PC-3 (cell line): ENCODE data around the gene GIPC2. TPM values are rescaled to one million over a fixed set of nuclear protein-coding genes. Genes with fewer than 3 reads are reported as not detected.

Experiments
- ATAC-seq: fragments of 200-7000 bp; cut with Tn5 transposase; 2 replicates; pipeline ENCODE4 v1.9.1; 2020; ENCODE audit warnings: mild to moderate bottlenecking, moderate library complexity
- BruUV-seq: library from RNA; stranded (reverse); fragments of 400-500 nt; replicated peaks from 2 replicates; lab custom pipeline; 2021; lab: Mats Ljungman, UMichigan
- CTCF ChIA-PET: fragments of 300-600 bp; sonication (Branson Sonifier 250); formaldehyde crosslinking; loops from one replicate; lab custom pipeline; 2022; ENCODE audit warnings: antibody characterized with exemption; lab: Charles Lee
- POLR2A ChIA-PET: fragments of 300-600 bp; sonication (Branson Sonifier 250); formaldehyde crosslinking; loops from one replicate; lab custom pipeline; 2022; ENCODE audit warnings: antibody characterized with exemption; ENCODE audit not compliant: unreplicated experiment; lab: Charles Lee
- DNase-seq: peaks from one replicate; pipeline ENCODE4 v3.0.0-alpha.2; 2015
- H2AFZ ChIP-seq: fragments of 300-600 bp; sonication (generic); 2 replicates; pipeline ENCODE4 v1.6.0; 2016; ENCODE audit warnings: antibody characterized with exemption, low read length
- H3F3A ChIP-seq: fragments of 300-600 bp; sonication (generic); one replicate; pipeline ENCODE4 v1.6.0; 2017; ENCODE audit warnings: antibody characterized with exemption, low read length, control low read depth, mild to moderate bottlenecking; ENCODE audit not compliant: unreplicated experiment
- H3K27ac ChIP-seq: fragments of 300-600 bp; sonication (generic); 2 replicates; pipeline ENCODE4 v1.5.1; 2016; ENCODE audit warnings: mild to moderate bottlenecking, low read length
- H3K27me3 ChIP-seq: fragments of 300-600 bp; sonication (generic); 2 replicates; pipeline ENCODE4 v1.6.1; 2016; ENCODE audit warnings: low read length, mixed read lengths
- H3K36me3 ChIP-seq: fragments of 300-600 bp; sonication (generic); 2 replicates; pipeline ENCODE4 v1.6.1; 2016; ENCODE audit warnings: low read depth, mixed run types, low read length, mixed read lengths
- H3K4me1 ChIP-seq: fragments of 300-600 bp; sonication (generic); 2 replicates; pipeline ENCODE4 v1.5.1; 2016; ENCODE audit warnings: low read length; ENCODE audit not compliant: insufficient read depth
- H3K4me2 ChIP-seq: fragments of 300-600 bp; sonication (generic); 2 replicates; pipeline ENCODE4 v1.6.0; 2016; ENCODE audit warnings: low read length
- H3K4me3 ChIP-seq: fragments of 300-600 bp; sonication (generic); 2 replicates; pipeline ENCODE4 v1.5.1; 2016; ENCODE audit warnings: mild to moderate bottlenecking, low read length, mixed read lengths
- H3K79me2 ChIP-seq: fragments of 300-600 bp; sonication (generic); 2 replicates; pipeline ENCODE4 v1.6.1; 2017; ENCODE audit warnings: low read length, mixed read lengths
- H3K9ac ChIP-seq: fragments of 300-600 bp; sonication (generic); 2 replicates; pipeline ENCODE4 v1.6.0; 2016; ENCODE audit warnings: mild to moderate bottlenecking, low read length
- H3K9me2 ChIP-seq: fragments of 300-600 bp; sonication (generic); replicated peaks from 2 replicates; pipeline ENCODE4 v1.6.1; 2016; ENCODE audit warnings: mixed run types, low read length, mixed read lengths
- H3K9me3 ChIP-seq: fragments of 300-600 bp; sonication (generic); 2 replicates; pipeline ENCODE4 v1.6.1; 2016; ENCODE audit warnings: low read length, mixed read lengths
- H4K20me1 ChIP-seq: fragments of 300-600 bp; sonication (generic); 2 replicates; pipeline ENCODE4 v1.6.1; 2016; ENCODE audit warnings: low read length, mixed read lengths
- CTCF ChIP-seq: fragments of 300-600 bp; sonication (generic); conservative IDR thresholded peaks from 2 replicates; pipeline ENCODE4 v1.5.1; 2017; ENCODE audit warnings: antibody characterized with exemption, low read depth, mild to moderate bottlenecking, low read length
- EZH2 ChIP-seq: fragments of 300-600 bp; sonication (generic); IDR thresholded peaks from one replicate; pipeline ENCODE4 v1.6.1; 2017; ENCODE audit warnings: antibody characterized with exemption, mild to moderate bottlenecking, low read length; ENCODE audit not compliant: unreplicated experiment
- EZH2phosphoT487 ChIP-seq: fragments of 300-600 bp; sonication (generic); IDR thresholded peaks from 2 replicates; pipeline ENCODE4 v1.6.1; 2018; ENCODE audit warnings: mild to moderate bottlenecking, antibody characterized with exemption, low read length, borderline replicate concordance
- intact Hi-C: fragments of 100-400 bp; cut with micrococcal nuclease; formaldehyde crosslinking; loops from 2 replicates; pipeline ENCODE4 v1.9.0; 2023
- total RNA-seq: library from RNA; depleted of rRNA; stranded (reverse); fragments of >200 nt; gene quantifications from 2 replicates; pipeline ENCODE4 v1.2.3, GENCODE V29; 2014

Gene GIPC2
- total RNA-seq, 1 experiment from 2014 or later: not detected

GRCh38 chr1:78091886-78092285, 46.1 kb downstream of the GIPC2 start:
- H3K9me3 ChIP-seq: peaks cover under 1% of the 10 kb centered on the region; the same call in 1 of the 2 replicates
- CTCF ChIA-PET: no interaction called here

DNA sequence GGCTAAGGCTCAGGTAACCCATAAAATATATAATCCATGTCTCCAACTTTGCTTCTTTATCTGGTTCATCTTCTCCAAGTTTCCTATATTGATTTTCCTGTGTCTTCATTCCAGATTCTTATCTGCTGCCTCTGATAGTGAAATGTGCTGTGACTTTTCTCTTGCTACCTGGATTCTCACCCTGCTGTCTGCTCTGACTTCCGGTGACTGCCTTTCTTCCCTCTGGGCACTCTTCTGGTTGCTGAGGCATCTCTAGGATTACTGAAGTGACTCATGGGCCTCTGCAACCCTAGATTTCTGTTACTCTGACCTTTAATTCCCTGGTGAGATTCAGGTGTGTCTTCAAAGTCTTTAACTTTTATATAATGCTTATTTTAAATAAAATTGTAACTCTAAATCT, 46.9 kb downstream of the GIPC2 start:
- no peaks in the 10 kb centered on the region for H3K9me2 ChIP-seq
- H3K9ac ChIP-seq: no peak overlapping the region
- no peaks in the 10 kb centered on the region for H4K20me1 ChIP-seq
- peaks cover 20% of the 10 kb centered on the region for H3K4me1 ChIP-seq
- no peaks in the 10 kb centered on the region for H3F3A ChIP-seq
- no peaks in the 10 kb centered on the region for H3K27me3 ChIP-seq
- peak overlapping the region; percentile 21; the same call in 1 of the 2 replicates for H3K4me2 ChIP-seq
- ATAC-seq (peak; percentile 97), DNase-seq (peak; percentile 82)
- no peak for TF ChIP-seq EZH2
- H3K9me3 ChIP-seq: no peaks in the 10 kb centered on the region
- H3K79me2 ChIP-seq: no peaks in the 10 kb centered on the region
- CTCF ChIA-PET: no interaction called here
- H3K27ac ChIP-seq: peak overlapping the region; percentile 23; the same call in 1 of the 2 replicates
- H3K4me3 ChIP-seq: no peak overlapping the region
- no peak overlapping the region for H2AFZ ChIP-seq
- no TSS peak for BruUV-seq
- POLR2A ChIA-PET: no interaction called here
- intact Hi-C loops: no loop called here
- H3K36me3 ChIP-seq: no peaks in the 10 kb centered on the region

More at GRCh38 chr1:78091886-78092285, 46.1 kb downstream of the GIPC2 start:
- BruUV-seq: no TSS peak
- H3K79me2 ChIP-seq: no peaks in the 10 kb centered on the region
- H3K27ac ChIP-seq: no peak overlapping the region
- no peaks in the 10 kb centered on the region for H3K36me3 ChIP-seq
- H2AFZ ChIP-seq: no peak overlapping the region
- no peaks in the 10 kb centered on the region for H3F3A ChIP-seq
- H3K9me2 ChIP-seq: no peaks in the 10 kb centered on the region
- H4K20me1 ChIP-seq: no peaks in the 10 kb centered on the region
- intact Hi-C loops: no loop called here
- no peaks in the 10 kb centered on the region for H3K27me3 ChIP-seq
- TF ChIP-seq EZH2phosphoT487 (no peak), CTCF (no peak), EZH2 (no peak)
- no peak for ATAC-seq
- H3K4me3 ChIP-seq: no peak overlapping the region
- H3K4me2 ChIP-seq: no peak overlapping the region
- no peak overlapping the region for H3K9ac ChIP-seq
- no peak for DNase-seq
- H3K4me1 ChIP-seq: peaks cover 20% of the 10 kb centered on the region
- POLR2A ChIA-PET: no interaction called here

- H4K20me1 ChIP-seq: no peaks in the 10 kb centered on the region
- no peaks in the 10 kb centered on the region for H3K9me3 ChIP-seq
- POLR2A ChIA-PET: no interaction called here
- no peak overlapping the region for H3K27ac ChIP-seq
- H3K79me2 ChIP-seq: no peaks in the 10 kb centered on the region
- H3K9me2 ChIP-seq: no peaks in the 10 kb centered on the region
- no peak for ATAC-seq
- H3K4me3 ChIP-seq: no peak overlapping the region
- H3F3A ChIP-seq: no peaks in the 10 kb centered on the region
- peaks cover 20% of the 10 kb centered on the region for H3K4me1 ChIP-seq
- intact Hi-C loops: no loop called here
- H2AFZ ChIP-seq: no peak overlapping the region
- TF ChIP-seq EZH2 (no peak), CTCF (no peak), EZH2phosphoT487 (no peak)
- no peak overlapping the region for H3K4me2 ChIP-seq
- H3K9ac ChIP-seq: no peak overlapping the region
- CTCF ChIA-PET: no interaction called here
- no peak for DNase-seq
- H3K36me3 ChIP-seq: no peaks in the 10 kb centered on the region
- BruUV-seq: no TSS peak
- no peaks in the 10 kb centered on the region for H3K27me3 ChIP-seq
Measured at GRCh38 chr1:78093560-78093959, 47.8 kb downstream of the GIPC2 start.
